HepG2 (cell line): ENCODE results near the gene NID1. TPM values are rescaled to one million over a fixed set of nuclear protein-coding genes. Genes with fewer than 3 reads are reported as not detected.

Experiments
- CAMTA2 ChIP-seq: sonication (generic); formaldehyde crosslinking; IDR thresholded peaks from 2 replicates; pipeline ENCODE4 v1.4.0; 2020; ENCODE audit warnings: mild to moderate bottlenecking, missing genetic modification reagents, borderline replicate concordance
- NRL ChIP-seq: sonication (generic); formaldehyde crosslinking; IDR thresholded peaks from 2 replicates; pipeline ENCODE4 v1.5.0; 2020; ENCODE audit warnings: missing genetic modification reagents, mild to moderate bottlenecking, moderate library complexity, borderline replicate concordance
- RBAK ChIP-seq: sonication (generic); formaldehyde crosslinking; IDR thresholded peaks from 2 replicates; pipeline ENCODE4 v1.5.1; 2020; ENCODE audit warnings: mild to moderate bottlenecking, missing genetic modification reagents
- SETDB1 ChIP-seq: sonication (generic); formaldehyde crosslinking; IDR thresholded peaks from 2 replicates; pipeline ENCODE4 v1.5.1; 2020; ENCODE audit warnings: missing genetic modification reagents, mild to moderate bottlenecking, borderline replicate concordance
- SP2 ChIP-seq: sonication (generic); formaldehyde crosslinking; IDR thresholded peaks from 2 replicates; pipeline ENCODE4 v1.5.1; 2020; ENCODE audit warnings: mild to moderate bottlenecking, missing genetic modification reagents
- TP53 ChIP-seq: sonication (generic); formaldehyde crosslinking; conservative IDR thresholded peaks from 2 replicates; pipeline ENCODE4 v1.4.0; 2020; ENCODE audit warnings: missing genetic modification reagents
- ZIK1 ChIP-seq: sonication (generic); formaldehyde crosslinking; IDR thresholded peaks from 2 replicates; pipeline ENCODE4 v1.5.0; 2020; ENCODE audit warnings: mild to moderate bottlenecking, low read depth, missing genetic modification reagents, borderline replicate concordance
- ZNF124 ChIP-seq: sonication (generic); formaldehyde crosslinking; IDR thresholded peaks from 2 replicates; pipeline ENCODE4 v1.4.0; 2020; ENCODE audit warnings: missing genetic modification reagents
- ZNF207 ChIP-seq: fragments of 450-650 bp; IDR thresholded peaks from 2 replicates; pipeline ENCODE4 v1.6.1; 2016; ENCODE audit warnings: antibody characterized with exemption, borderline replicate concordance
- ZNF496 ChIP-seq: sonication (generic); formaldehyde crosslinking; IDR thresholded peaks from 2 replicates; pipeline ENCODE4 v1.8.1; 2023; ENCODE audit warnings: mild to moderate bottlenecking, moderate library complexity, missing genetic modification reagents; ENCODE audit not compliant: insufficient replicate concordance
- ZNF510 ChIP-seq: sonication (generic); formaldehyde crosslinking; IDR thresholded peaks from 2 replicates; pipeline ENCODE4 v1.4.0; 2020; ENCODE audit warnings: low read depth, mild to moderate bottlenecking, missing genetic modification reagents
- ZNF543 ChIP-seq: sonication (generic); formaldehyde crosslinking; IDR thresholded peaks from 2 replicates; pipeline ENCODE4 v1.4.0; 2020; ENCODE audit warnings: mild to moderate bottlenecking, missing genetic modification reagents
- ZNF678 ChIP-seq: sonication (generic); formaldehyde crosslinking; IDR thresholded peaks from 2 replicates; pipeline ENCODE4 v1.4.0; 2020; ENCODE audit warnings: mild to moderate bottlenecking, missing genetic modification reagents
- polyA plus RNA-seq, 8 experiments: library from polyadenylated mRNA; depleted of rRNA in 3 of 8; stranded (reverse) in 7 of 8; unstranded in 1 of 8; fragments of >200 nt; fragmentation: Illumina TruSeq in 4 of 8; extraction: Trizol in 4 of 8; gene quantifications; 2 replicates each; pipeline versions ENCODE4 v1.2.1 to v1.2.3, GENCODE V29; 2011 to 2016; ENCODE audit warnings: low read depth in 4 of 8, missing spikeins in 1 of 8, mixed read lengths in 1 of 8; ENCODE audit not compliant: insufficient read depth in 1 of 8
- total RNA-seq, 5 experiments: library from RNA; depleted of rRNA; stranded (reverse); fragments of >200 nt; fragmentation: Illumina TruSeq; extraction: Trizol; gene quantifications; 2 replicates each; pipeline ENCODE4 v1.2.3, GENCODE V29; 2016; ENCODE audit warnings: low read depth in 1 of 5
- TF ChIP-seq, protein P1 (sequence below): sonication (generic); formaldehyde crosslinking; IDR thresholded peaks from 2 replicates; pipeline ENCODE4 v1.8.1; 2022; ENCODE audit warnings: low read depth, mild to moderate bottlenecking, missing genetic modification reagents
- TF ChIP-seq, protein P2 (sequence below): IDR thresholded peaks from 2 replicates; pipeline ENCODE4 v1.6.1; 2018; ENCODE audit warnings: missing genetic modification reagents
- TF ChIP-seq, protein P3 (sequence below): sonication (generic); formaldehyde crosslinking; IDR thresholded peaks from 2 replicates; pipeline ENCODE4 v1.4.0; 2020; ENCODE audit warnings: mild to moderate bottlenecking, missing genetic modification reagents
- TF ChIP-seq, protein P4 (sequence below): sonication (generic); formaldehyde crosslinking; IDR thresholded peaks from 2 replicates; pipeline ENCODE4 v1.5.0; 2020; ENCODE audit warnings: mild to moderate bottlenecking, missing genetic modification reagents

Gene NID1
- total and polyA plus RNA-seq, 2 of the 13 experiments (the other 11 are each of a cell fraction or from before 2014, with no cell fraction given), result 50.2 to 56.1 TPM

DNA sequence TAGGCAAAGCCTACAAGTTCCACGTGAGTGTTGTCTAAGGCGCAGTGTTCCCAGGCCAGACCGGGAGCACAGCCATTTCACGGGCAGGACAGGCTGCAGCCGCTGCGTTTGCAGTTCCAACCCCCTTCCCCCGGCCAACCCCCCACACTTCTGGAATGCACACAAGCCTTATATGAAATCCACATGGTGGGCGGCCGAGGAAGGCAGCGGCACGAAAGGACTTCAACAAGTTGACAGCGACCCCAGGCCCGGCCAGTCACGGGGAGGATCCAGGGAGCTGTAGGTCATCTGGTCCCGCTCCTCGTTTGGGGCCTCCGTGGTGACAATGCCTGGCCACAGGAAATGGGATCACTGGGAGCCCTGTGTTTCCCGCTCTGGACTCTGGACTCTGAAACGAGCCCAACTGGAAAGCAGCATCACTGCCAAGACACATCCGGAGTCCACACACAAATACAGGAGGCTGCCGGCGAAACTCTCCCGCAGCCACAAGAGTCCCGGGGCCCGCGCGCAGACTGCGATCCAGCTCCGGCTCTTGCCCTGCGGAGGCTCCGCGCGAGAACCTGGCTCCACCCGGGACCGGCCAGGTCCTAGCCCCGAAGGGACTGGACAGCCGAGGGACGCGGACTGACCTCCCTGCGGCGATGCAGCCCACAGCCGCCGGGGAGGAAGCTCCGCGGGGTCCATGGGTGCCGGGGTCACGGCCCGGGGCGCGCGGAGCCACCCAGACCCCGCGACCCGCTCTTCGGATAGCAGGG lies 794 bp downstream of the NID1 start (continued):
- TF ChIP-seq, protein P1, sequence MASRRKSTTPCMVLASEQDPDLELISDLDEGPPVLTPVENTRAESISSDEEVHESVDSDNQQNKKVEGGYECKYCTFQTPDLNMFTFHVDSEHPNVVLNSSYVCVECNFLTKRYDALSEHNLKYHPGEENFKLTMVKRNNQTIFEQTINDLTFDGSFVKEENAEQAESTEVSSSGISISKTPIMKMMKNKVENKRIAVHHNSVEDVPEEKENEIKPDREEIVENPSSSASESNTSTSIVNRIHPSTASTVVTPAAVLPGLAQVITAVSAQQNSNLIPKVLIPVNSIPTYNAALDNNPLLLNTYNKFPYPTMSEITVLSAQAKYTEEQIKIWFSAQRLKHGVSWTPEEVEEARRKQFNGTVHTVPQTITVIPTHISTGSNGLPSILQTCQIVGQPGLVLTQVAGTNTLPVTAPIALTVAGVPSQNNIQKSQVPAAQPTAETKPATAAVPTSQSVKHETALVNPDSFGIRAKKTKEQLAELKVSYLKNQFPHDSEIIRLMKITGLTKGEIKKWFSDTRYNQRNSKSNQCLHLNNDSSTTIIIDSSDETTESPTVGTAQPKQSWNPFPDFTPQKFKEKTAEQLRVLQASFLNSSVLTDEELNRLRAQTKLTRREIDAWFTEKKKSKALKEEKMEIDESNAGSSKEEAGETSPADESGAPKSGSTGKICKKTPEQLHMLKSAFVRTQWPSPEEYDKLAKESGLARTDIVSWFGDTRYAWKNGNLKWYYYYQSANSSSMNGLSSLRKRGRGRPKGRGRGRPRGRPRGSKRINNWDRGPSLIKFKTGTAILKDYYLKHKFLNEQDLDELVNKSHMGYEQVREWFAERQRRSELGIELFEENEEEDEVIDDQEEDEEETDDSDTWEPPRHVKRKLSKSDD (CRISPR knock-in tag), result peak; percentile 25; the same call in 1 of the 2 replicates
- peak; percentile 77 for TF ChIP-seq ZIK1
- TF ChIP-seq ZNF510, result peak; percentile 93; the same call in 1 of the 2 replicates
- TF ChIP-seq, protein P2, sequence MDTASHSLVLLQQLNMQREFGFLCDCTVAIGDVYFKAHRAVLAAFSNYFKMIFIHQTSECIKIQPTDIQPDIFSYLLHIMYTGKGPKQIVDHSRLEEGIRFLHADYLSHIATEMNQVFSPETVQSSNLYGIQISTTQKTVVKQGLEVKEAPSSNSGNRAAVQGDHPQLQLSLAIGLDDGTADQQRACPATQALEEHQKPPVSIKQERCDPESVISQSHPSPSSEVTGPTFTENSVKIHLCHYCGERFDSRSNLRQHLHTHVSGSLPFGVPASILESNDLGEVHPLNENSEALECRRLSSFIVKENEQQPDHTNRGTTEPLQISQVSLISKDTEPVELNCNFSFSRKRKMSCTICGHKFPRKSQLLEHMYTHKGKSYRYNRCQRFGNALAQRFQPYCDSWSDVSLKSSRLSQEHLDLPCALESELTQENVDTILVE (CRISPR knock-in tag), result peak; percentile 64
- TF ChIP-seq, protein P3, sequence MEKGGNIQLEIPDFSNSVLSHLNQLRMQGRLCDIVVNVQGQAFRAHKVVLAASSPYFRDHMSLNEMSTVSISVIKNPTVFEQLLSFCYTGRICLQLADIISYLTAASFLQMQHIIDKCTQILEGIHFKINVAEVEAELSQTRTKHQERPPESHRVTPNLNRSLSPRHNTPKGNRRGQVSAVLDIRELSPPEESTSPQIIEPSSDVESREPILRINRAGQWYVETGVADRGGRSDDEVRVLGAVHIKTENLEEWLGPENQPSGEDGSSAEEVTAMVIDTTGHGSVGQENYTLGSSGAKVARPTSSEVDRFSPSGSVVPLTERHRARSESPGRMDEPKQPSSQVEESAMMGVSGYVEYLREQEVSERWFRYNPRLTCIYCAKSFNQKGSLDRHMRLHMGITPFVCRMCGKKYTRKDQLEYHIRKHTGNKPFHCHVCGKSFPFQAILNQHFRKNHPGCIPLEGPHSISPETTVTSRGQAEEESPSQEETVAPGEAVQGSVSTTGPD (CRISPR knock-in tag), result peak; percentile 54; the same call in 1 of the 2 replicates
- TF ChIP-seq SETDB1 (CRISPR knock-in tag), result no peak
- no peak for TF ChIP-seq RBAK
- TF ChIP-seq ZNF543, result peak; percentile 92; the same call in 1 of the 2 replicates
- TF ChIP-seq SP2 (CRISPR knock-in tag), result no peak
- peak; percentile 90; the same call in 1 of the 2 replicates for TF ChIP-seq ZNF678 (CRISPR knock-in tag)
- TF ChIP-seq, protein P4, sequence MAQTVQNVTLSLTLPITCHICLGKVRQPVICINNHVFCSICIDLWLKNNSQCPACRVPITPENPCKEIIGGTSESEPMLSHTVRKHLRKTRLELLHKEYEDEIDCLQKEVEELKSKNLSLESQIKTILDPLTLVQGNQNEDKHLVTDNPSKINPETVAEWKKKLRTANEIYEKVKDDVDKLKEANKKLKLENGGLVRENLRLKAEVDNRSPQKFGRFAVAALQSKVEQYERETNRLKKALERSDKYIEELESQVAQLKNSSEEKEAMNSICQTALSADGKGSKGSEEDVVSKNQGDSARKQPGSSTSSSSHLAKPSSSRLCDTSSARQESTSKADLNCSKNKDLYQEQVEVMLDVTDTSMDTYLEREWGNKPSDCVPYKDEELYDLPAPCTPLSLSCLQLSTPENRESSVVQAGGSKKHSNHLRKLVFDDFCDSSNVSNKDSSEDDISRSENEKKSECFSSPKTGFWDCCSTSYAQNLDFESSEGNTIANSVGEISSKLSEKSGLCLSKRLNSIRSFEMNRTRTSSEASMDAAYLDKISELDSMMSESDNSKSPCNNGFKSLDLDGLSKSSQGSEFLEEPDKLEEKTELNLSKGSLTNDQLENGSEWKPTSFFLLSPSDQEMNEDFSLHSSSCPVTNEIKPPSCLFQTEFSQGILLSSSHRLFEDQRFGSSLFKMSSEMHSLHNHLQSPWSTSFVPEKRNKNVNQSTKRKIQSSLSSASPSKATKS (CRISPR knock-in tag), result 0 out of 2 replicates have a peak, but pooled peaks have one; percentile 86
- no peak for TF ChIP-seq ZNF207
- peak; percentile 24 for TF ChIP-seq ZNF496
- peak; percentile 98 for TF ChIP-seq NRL (CRISPR knock-in tag)
- TF ChIP-seq CAMTA2, result no peak; the same call in 1 of the 2 replicates
- TF ChIP-seq TP53, result 0 out of 2 replicates have a peak, but pooled peaks have one; percentile 29
- TF ChIP-seq ZNF124 (CRISPR knock-in tag), result peak; percentile 90
